Gastrocnemius medialis (tissue), 4 donors: ENCODE data around the gene DIO1.

ENCODE experiments used
- CTCF ChIP-seq, 5 experiments: fragments of 450-650 bp in 3 of 5; fragments of 200-600 bp in 2 of 5; sonication (generic) in 2 of 5; IDR thresholded peaks in 4 of 5; conservative IDR thresholded peaks in 1 of 5; 1 replicate in 4 of 5; 2 replicates in 1 of 5; pipeline ENCODE4 v1.5.1; 2016 to 2019; ENCODE audit warnings: antibody characterized with exemption in 5 of 5, mild to moderate bottlenecking in 3 of 5, moderate library complexity in 3 of 5
- POLR2A ChIP-seq, 2 donors: fragments of 450-650 bp; IDR thresholded peaks; one replicate each; pipeline ENCODE4 v1.6.1; 2017; ENCODE audit warnings: antibody characterized with exemption in 2 of 2, mild to moderate bottlenecking in 2 of 2, moderate library complexity in 2 of 2

GRCh38 chr1:53895421-53895820 lies 1.4 kb downstream of the DIO1 start:
- TF ChIP-seq POLR2A (IDR thresholded peaks at IDR 0.05): no peak
- no peak for TF ChIP-seq CTCF (IDR thresholded peaks at IDR 0.05 in 4 of 5, conservative IDR thresholded peaks at IDR 0.05 in 1 of 5)
